Caco-2 (cell line): ENCODE measurements around the gene CDH1. TPM values are rescaled to one million over a fixed set of nuclear protein-coding genes. Genes with fewer than 3 reads are reported as not detected.

Experiments
- Bru-seq: library from RNA; stranded (reverse); fragments of 400-500 nt; gene quantifications from one replicate; lab custom pipeline; 2021; lab: Mats Ljungman, UMichigan
- BruChase-seq, 2 experiments: library from RNA; stranded (reverse); fragments of 400-500 nt; gene quantifications; one replicate each; lab custom pipeline; 2021; lab: Mats Ljungman, UMichigan
- BruUV-seq: library from RNA; stranded (reverse); fragments of 400-500 nt; replicated peaks from 2 replicates; lab custom pipeline; 2021; lab: Mats Ljungman, UMichigan
- CTCF ChIA-PET: fragments of 300-600 bp; sonication (Branson Sonifier 250); formaldehyde crosslinking; loops from one replicate; lab custom pipeline; 2022; ENCODE audit warnings: antibody characterized with exemption; lab: Charles Lee
- POLR2A ChIA-PET: fragments of 300-600 bp; sonication (Branson Sonifier 250); formaldehyde crosslinking; loops from one replicate; lab custom pipeline; 2022; ENCODE audit warnings: antibody characterized with exemption; lab: Charles Lee
- DNase-seq, 2 experiments: peaks; one replicate each; pipeline versions ENCODE4 v3.0.0 to v3.0.0-alpha.2; 2020 to 2022
- H3K27me3 ChIP-seq: replicated peaks from 2 replicates; pipeline ENCODE4 v1.6.0; 2011; ENCODE audit warnings: low read length; ENCODE audit not compliant: control insufficient read depth, insufficient read depth
- H3K36me3 ChIP-seq: 2 replicates; pipeline ENCODE4 v1.5.1; 2011; ENCODE audit warnings: low read length; ENCODE audit not compliant: control insufficient read depth, insufficient read depth
- H3K4me1 ChIP-seq: fragments of 250-450 bp; sonication (Bioruptor Pico); 2 replicates; pipeline ENCODE4 v1.5.1; 2020; ENCODE audit warnings: mild to moderate bottlenecking
- H3K4me3 ChIP-seq: 2 replicates; pipeline ENCODE4 v1.5.1; 2011; ENCODE audit warnings: low read depth, mild to moderate bottlenecking, control low read depth, low read length
- H3K9me3 ChIP-seq: fragments of 250-450 bp; sonication (Bioruptor Pico); 2 replicates; pipeline ENCODE4 v1.5.1; 2020; ENCODE audit warnings: mild to moderate bottlenecking, moderate library complexity
- H3K27ac Mint-ChIP-seq: one replicate; pipeline ENCODE4 v1.8.0; 2022; ENCODE audit warnings: mixed read lengths; ENCODE audit not compliant: unreplicated experiment
- H3K27me3 Mint-ChIP-seq: one replicate; pipeline ENCODE4 v1.8.0; 2022; ENCODE audit warnings: mixed read lengths; ENCODE audit not compliant: insufficient read depth, unreplicated experiment
- H3K36me3 Mint-ChIP-seq: one replicate; pipeline ENCODE4 v1.8.0; 2022; ENCODE audit warnings: mild to moderate bottlenecking, mixed read lengths; ENCODE audit not compliant: insufficient read depth, unreplicated experiment
- H3K4me1 Mint-ChIP-seq: one replicate; pipeline ENCODE4 v1.8.0; 2022; ENCODE audit warnings: low read depth, mixed read lengths; ENCODE audit not compliant: unreplicated experiment
- H3K4me3 Mint-ChIP-seq: one replicate; pipeline ENCODE4 v1.8.0; 2022; ENCODE audit warnings: mild to moderate bottlenecking, moderate library complexity, mixed read lengths; ENCODE audit not compliant: unreplicated experiment
- H3K9me3 Mint-ChIP-seq: one replicate; pipeline ENCODE4 v1.8.0; 2022; ENCODE audit warnings: mixed read lengths; ENCODE audit not compliant: unreplicated experiment
- CTCF ChIP-seq, 2 experiments: fragments of 200-600 bp in 1 of 2; IDR thresholded peaks; 1 replicate in 1 of 2; 2 replicates in 1 of 2; pipeline versions ENCODE4 v1.5.1 to v1.8.0; 2011 to 2022; ENCODE audit warnings: antibody characterized with exemption in 1 of 2, control low read depth in 1 of 2, inconsistent platforms in 1 of 2, low read depth in 1 of 2, low read length in 1 of 2, mild to moderate bottlenecking in 1 of 2, moderate library complexity in 1 of 2; ENCODE audit not compliant: insufficient read depth in 1 of 2, severe bottlenecking in 1 of 2, unreplicated experiment in 1 of 2
- intact Hi-C: fragments of 100-400 bp; cut with micrococcal nuclease; formaldehyde crosslinking; loops from one replicate; pipeline ENCODE4 v1.10.0; 2022; ENCODE audit not compliant: unreplicated experiment
- long read RNA-seq: library from polyadenylated mRNA; stranded (forward); transcript quantifications from one replicate; pipeline ENCODE4 v2.0.0, GENCODE V29; 2022
- total RNA-seq: library from RNA; stranded (reverse); gene quantifications from 2 replicates; pipeline ENCODE4 v1.2.3, GENCODE V29; 2022

The CDH1 gene
- total RNA-seq: 712 and 783 TPM in 2 replicates
- percentile 94 among the genes with signal in this experiment for Bru-seq, nascent RNA
- BruChase-seq, experiment 1, labeled RNA remaining after a 2-hour chase: percentile 95 among the genes with signal in this experiment
- percentile 98 among the genes with signal in this experiment for BruChase-seq, experiment 2, labeled RNA remaining after a 6-hour chase
- long read RNA-seq, full-length matches to known transcripts: 578 of 844 reads
- long read RNA-seq, partial matches to known transcripts: 237 of 844 reads
- long read RNA-seq, other reads (novel, unspliced or antisense): 29 of 844 reads

GRCh38 chr16:68737046-68737729, at the start of gene CDH1:
Gene CDH1, plus strand, starts transcription at chr16:68737292. Its CDS starts 124 bp downstream, at chr16:68737416.
- BruUV-seq: no TSS peak
- CTCF ChIA-PET: interaction anchor here (0.6 to 1.5 kb wide), 9 partner anchors 21 to 892 kb away, joined by 3 to 14 read pairs (median 5); no protein-coding TSS in a partner anchor
- POLR2A ChIA-PET: interaction anchor here (0.5 to 1.8 kb wide), 33 partner anchors 9 to 882 kb away, joined by 3 to 17 read pairs (median 5); partner anchors contain the start of gene SMPD3
- peak within 1 kb of the TSS; percentile 88 for H3K27ac Mint-ChIP-seq
- peaks cover 44% of the 10 kb centered on the region for H3K4me1 Mint-ChIP-seq
- H3K4me3 ChIP-seq: peak within 1 kb of the TSS; percentile 99
- H3K9me3 ChIP-seq: no peaks in the 10 kb centered on the region
- peaks cover 71% of the 10 kb centered on the region for H3K36me3 Mint-ChIP-seq
- H3K4me3 Mint-ChIP-seq: peak within 1 kb of the TSS; percentile 88
- DNase-seq: peak; percentile 98 to 99
- H3K27me3 ChIP-seq: no peaks in the 10 kb centered on the region
- TF ChIP-seq CTCF (IDR thresholded peaks at IDR 0.05; ENCODE audit: insufficient read depth in 1 of 2, low read depth in 1 of 2, low read length in 1 of 2, severe bottlenecking in 1 of 2, unreplicated experiment in 1 of 2): no peak
- H3K36me3 ChIP-seq: peaks cover 4% of the 10 kb centered on the region
- intact Hi-C loops: no loop called here
- H3K4me1 ChIP-seq: peaks cover 63% of the 10 kb centered on the region
- no peaks in the 10 kb centered on the region for H3K9me3 Mint-ChIP-seq
- H3K27me3 Mint-ChIP-seq: no peaks in the 10 kb centered on the region

- peaks cover 61% of the 10 kb centered on the region for H3K36me3 Mint-ChIP-seq
- no TSS peak for BruUV-seq
- Histone ChIP-seq H3K4me3 (no peak overlapping the region), H3K36me3 (peaks cover 3% of the 10 kb centered on the region), H3K4me1 (no peaks in the 10 kb centered on the region), H3K27me3 (no peaks in the 10 kb centered on the region), H3K9me3 (no peaks in the 10 kb centered on the region)
- ChIA-PET POLR2A (no interaction called here), CTCF (no interaction called here)
- DNase-seq: no peak
- no peaks in the 10 kb centered on the region for H3K9me3 Mint-ChIP-seq
- TF ChIP-seq CTCF (IDR thresholded peaks at IDR 0.05; ENCODE audit: insufficient read depth in 1 of 2, low read depth in 1 of 2, low read length in 1 of 2, severe bottlenecking in 1 of 2, unreplicated experiment in 1 of 2): no peak
- H3K4me1 Mint-ChIP-seq: no peaks in the 10 kb centered on the region
- no peaks in the 10 kb centered on the region for H3K27me3 Mint-ChIP-seq
- no peak overlapping the region for H3K4me3 Mint-ChIP-seq
- no peak overlapping the region for H3K27ac Mint-ChIP-seq
- intact Hi-C loops: no loop called here
These were observed 47.2 kb upstream of the CDH1 start for GRCh38 chr16:68689921-68690320.

GRCh38 chr16:68695575-68695974, 41.5 kb upstream of the CDH1 start:
- Mint-ChIP-seq H3K27ac (no peak overlapping the region), H3K27me3 (no peaks in the 10 kb centered on the region), H3K9me3 (no peaks in the 10 kb centered on the region), H3K4me1 (no peaks in the 10 kb centered on the region), H3K4me3 (no peak overlapping the region), H3K36me3 (peaks cover 45% of the 10 kb centered on the region)
- ChIA-PET POLR2A (no interaction called here), CTCF (interaction anchor here (1.2 to 2.0 kb wide), 3 partner anchors 105 to 167 kb away, joined by 3 to 7 read pairs (median 3); no protein-coding TSS in a partner anchor)
- intact Hi-C loops: no loop called here
- H3K27me3 ChIP-seq: no peaks in the 10 kb centered on the region
- no peak overlapping the region for H3K4me3 ChIP-seq
- no peak for TF ChIP-seq CTCF (IDR thresholded peaks at IDR 0.05; ENCODE audit: insufficient read depth in 1 of 2, low read depth in 1 of 2, low read length in 1 of 2, severe bottlenecking in 1 of 2, unreplicated experiment in 1 of 2)
- DNase-seq: no peak
- peaks cover 2% of the 10 kb centered on the region; the same call in 1 of the 2 replicates for H3K36me3 ChIP-seq
- BruUV-seq: no TSS peak
- H3K4me1 ChIP-seq: no peaks in the 10 kb centered on the region
- H3K9me3 ChIP-seq: no peaks in the 10 kb centered on the region
